GM13976 (cell line): ENCODE measurements around the gene KRTAP1-4.
"Not testable (repeated sequence)": the region's sequence is repeated elsewhere in the genome, so short reads cannot be mapped to it uniquely, and the experiment has no call there.

Experiments used
- DNase-seq: peaks from one replicate; pipeline ENCODE4 v3.0.0; 2012; ENCODE audit warnings: low spot score
- CTCF ChIP-seq: IDR thresholded peaks from 2 replicates; pipeline ENCODE4 v1.5.1; 2012; ENCODE audit warnings: borderline replicate concordance, mild to moderate bottlenecking; ENCODE audit not compliant: insufficient read depth; ENCODE audit errors: extremely low read depth, missing control alignments, control extremely low read depth
- in situ Hi-C: fragments of 300-500 bp; cut with MboI; formaldehyde crosslinking; loops from one replicate; pipeline ENCODE4 v1.12.0; 2022; ENCODE audit warnings: low sequenced_read_pairs, mixed read lengths, inconsistent platforms; ENCODE audit not compliant: unreplicated experiment

Gene KRTAP1-4

GRCh38 chr17:41058741-41059140, 28.7 kb upstream of the KRTAP1-4 start:
- no peak for TF ChIP-seq CTCF
- no peak for DNase-seq
- in situ Hi-C loops, result no loop called here

GRCh38 chr17:41057547-41057946, 27.6 kb upstream of the KRTAP1-4 start:
- in situ Hi-C loops, result no loop called here
- no peak for DNase-seq
- no peak for TF ChIP-seq CTCF

DNA sequence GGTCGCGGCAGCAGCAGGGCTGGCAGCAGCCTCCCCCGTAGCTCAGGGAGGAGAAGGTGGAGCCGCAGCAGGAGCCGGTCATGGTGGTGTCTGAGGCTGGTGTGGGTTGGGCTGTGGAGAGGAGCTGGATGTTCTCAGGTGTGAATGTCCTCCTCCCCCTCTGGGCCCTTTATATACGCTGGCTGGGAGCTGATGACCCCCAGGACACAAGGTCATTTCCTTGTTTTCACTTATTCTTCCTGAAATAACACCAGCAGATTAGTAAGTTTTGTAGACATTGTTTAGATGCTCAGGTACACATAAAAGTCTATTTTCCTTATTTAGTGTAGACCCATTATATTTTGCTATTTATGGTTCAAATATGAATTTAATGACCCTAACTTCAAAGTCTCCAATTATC, 25.1 kb upstream of the KRTAP1-4 start, which contains the start of gene KRTAP2-2:
KRTAP2-2 (minus strand) TSS at position 101 of the 400 bp plus-strand sequence; CDS start at position 82, 19 bp downstream.
- in situ Hi-C loops, DNase-seq: not testable (repeated sequence)

DNA sequence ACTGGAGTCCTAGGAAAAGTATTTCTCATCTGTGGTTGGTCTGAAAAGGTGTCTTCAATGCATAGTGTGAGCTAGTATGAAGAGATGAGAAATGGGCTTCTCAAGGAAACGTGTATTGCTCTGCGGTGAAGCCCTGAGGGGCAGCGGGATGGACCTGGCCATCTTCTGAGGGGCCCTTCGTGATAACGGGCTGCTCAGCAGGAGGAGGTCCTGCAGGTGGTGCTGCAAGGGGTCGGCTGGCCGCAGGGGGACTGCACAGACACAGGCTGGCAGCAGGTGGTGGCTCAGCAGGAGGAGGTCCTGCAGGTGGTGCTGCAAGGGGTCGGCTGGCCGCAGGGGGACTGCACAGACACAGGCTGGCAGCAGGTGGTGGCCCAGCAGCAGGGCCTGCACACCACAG, 24.6 kb upstream of the KRTAP1-4 start:
- in situ Hi-C loops, DNase-seq: not testable (repeated sequence)

GRCh38 chr17:41054025-41054424, 24.0 kb upstream of the KRTAP1-4 start:
- no peak for TF ChIP-seq CTCF
- in situ Hi-C loops, result no loop called here
- no peak for DNase-seq

DNA sequence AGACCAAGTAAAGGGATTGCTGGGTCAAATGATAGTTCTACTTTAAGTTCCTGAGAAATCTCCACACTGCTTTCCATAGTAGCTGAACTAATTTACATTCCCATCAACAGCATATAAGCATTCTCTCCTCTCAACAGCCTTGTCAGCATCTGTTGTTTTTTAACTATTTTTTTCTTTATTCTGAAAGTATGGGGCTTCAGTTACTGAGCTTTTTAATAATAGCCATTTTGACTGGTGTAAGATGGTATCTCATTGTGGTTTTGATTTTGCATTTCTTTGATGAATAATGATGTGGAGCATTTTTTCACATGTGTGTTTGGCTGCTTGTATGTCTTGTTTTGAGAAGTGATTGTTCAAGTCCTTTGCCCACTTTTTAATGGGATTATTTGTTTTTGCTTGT, 22.6 kb upstream of the KRTAP1-4 start:
- no peak for TF ChIP-seq CTCF
- DNase-seq, result no peak
- in situ Hi-C loops, result no loop called here

DNA sequence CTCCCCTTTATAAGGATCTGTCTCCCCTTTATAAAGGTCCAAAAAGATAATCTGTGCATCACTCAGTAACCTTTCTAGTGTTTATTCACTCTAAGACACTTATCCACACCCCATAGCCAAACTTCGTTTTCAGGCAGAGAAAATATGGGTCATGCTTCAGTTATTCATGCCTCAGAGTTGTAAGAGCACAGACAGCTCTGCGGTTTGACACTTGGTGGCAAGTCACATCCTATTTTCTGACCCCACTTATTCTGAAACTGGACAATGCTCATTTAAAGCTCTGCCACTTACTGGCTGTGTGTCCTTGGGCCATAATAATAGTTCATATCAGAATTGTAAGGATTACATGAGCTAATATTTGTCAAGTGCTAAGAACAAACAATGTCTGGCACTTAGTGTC, 19.1 kb upstream of the KRTAP1-4 start:
- peak; percentile 30 for DNase-seq
- in situ Hi-C loops, result no loop called here
- TF ChIP-seq CTCF, result no peak

DNA sequence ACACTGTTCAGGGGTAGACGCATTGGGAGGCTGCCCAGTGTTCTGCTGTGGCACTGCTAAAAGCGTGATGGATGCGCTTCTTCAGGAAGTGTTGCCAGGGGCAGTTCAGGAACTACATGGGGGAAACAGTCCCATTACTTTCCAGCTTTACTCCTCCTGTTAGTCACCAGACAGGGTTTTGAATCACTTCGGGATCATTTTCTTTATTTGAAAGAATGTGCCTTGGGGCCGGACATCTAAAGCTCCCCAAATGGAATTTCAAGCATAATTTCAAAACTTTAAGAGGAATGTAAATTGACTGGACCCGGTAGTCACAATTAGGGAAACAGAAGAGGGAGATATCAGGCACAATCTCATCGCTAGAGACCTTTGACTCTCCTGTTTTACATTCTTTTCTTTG, 18.4 kb upstream of the KRTAP1-4 start:
- in situ Hi-C loops, result no loop called here
- TF ChIP-seq CTCF, result no peak
- DNase-seq, result no peak

DNA sequence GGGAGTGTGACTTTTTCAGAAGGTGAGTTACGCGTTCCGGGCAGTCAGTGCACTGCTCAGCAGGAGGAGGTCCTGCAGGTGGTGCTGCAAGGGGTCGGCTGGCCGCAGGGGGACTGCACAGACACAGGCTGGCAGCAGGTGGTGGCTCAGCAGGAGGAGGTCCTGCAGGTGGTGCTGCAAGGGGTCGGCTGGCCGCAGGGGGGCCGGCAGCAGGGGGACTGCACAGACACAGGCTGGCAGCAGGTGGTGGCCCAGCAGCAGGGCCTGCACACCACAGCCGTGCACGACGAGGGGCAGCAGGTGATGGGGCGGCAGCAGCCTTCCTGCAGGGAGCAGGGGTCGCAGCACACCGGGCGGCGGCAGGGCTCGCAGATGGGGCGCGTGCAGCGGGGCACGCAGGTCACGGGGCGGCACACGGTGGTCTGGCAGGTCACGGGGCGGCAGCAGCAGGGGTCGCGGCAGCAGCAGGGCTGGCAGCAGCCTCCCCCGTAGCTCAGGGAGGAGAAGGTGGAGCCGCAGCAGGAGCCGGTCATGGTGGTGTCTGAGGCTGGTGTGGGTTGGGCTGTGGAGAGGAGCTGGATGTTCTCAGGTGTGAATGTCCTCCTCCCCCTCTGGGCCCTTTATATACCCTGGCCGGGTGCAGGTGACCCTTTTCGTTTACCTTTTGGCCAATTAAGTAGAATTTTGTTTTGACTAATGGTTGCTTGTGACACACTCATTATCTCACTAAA, 16.9 kb upstream of the KRTAP1-4 start, which contains the start of gene KRTAP2-1:
KRTAP2-1 (minus strand) TSS at position 582 of the 731 bp plus-strand sequence; CDS start at position 533, 49 bp downstream.
- DNase-seq, in situ Hi-C loops: not testable (repeated sequence)
